Suppressor macrophage treated with lipopolysaccharide for 4 hours (primary cell): ENCODE measurements around the gene VSIG4.
"Not testable (repeated sequence)": the region's sequence is repeated elsewhere in the genome, so short reads cannot be mapped to it uniquely, and the experiment has no call there.

Experiments
- DNase-seq: peaks from one replicate; pipeline ENCODE4 v3.0.0-alpha.2; 2020

Gene VSIG4

GRCh38 chrX:66039944-66040343 is at the start of gene VSIG4:
Gene VSIG4 (minus strand): TSS chrX:66040080. CDS start chrX:66039998, 82 bp downstream.
- DNase-seq: no peak

GRCh38 chrX:66076801-66077200 is 36.9 kb upstream of the VSIG4 start:
- DNase-seq: no peak

GRCh38 chrX:66074920-66075879 is 35.3 kb upstream of the VSIG4 start:
- DNase-seq: peak; percentile 79

- no peak for DNase-seq
Observed at GRCh38 chrX:66071126-66071525, 31.2 kb upstream of the VSIG4 start.

GRCh38 chrX:66064261-66064660 is 24.4 kb upstream of the VSIG4 start:
- no peak for DNase-seq

- not testable (repeated sequence) for DNase-seq
Observed at GRCh38 chrX:66057019-66057418, 17.1 kb upstream of the VSIG4 start.

- no peak for DNase-seq
Observed at GRCh38 chrX:66054978-66055377, 15.1 kb upstream of the VSIG4 start.

- no peak for DNase-seq
Observed at GRCh38 chrX:66053414-66053813, 13.5 kb upstream of the VSIG4 start.

- DNase-seq: peak; percentile 67
Observed at GRCh38 chrX:66051980-66052379, 12.1 kb upstream of the VSIG4 start.

GRCh38 chrX:66050140-66050569 is 10.3 kb upstream of the VSIG4 start:
- peak; percentile 81 for DNase-seq

GRCh38 chrX:66049056-66049455 is 9.2 kb upstream of the VSIG4 start:
- DNase-seq: no peak

GRCh38 chrX:66046612-66047235 is 6.8 kb upstream of the VSIG4 start:
- DNase-seq: peak; percentile 81

GRCh38 chrX:66045894-66046293 is 6.0 kb upstream of the VSIG4 start:
- DNase-seq: peak; percentile 51

- no peak for DNase-seq
Observed at GRCh38 chrX:66043584-66043983, 3.7 kb upstream of the VSIG4 start.

- DNase-seq: no peak
Observed at GRCh38 chrX:66042307-66043077, 2.6 kb upstream of the VSIG4 start.

- DNase-seq: no peak
Observed at GRCh38 chrX:66038115-66038514, 1.8 kb downstream of the VSIG4 start.

GRCh38 chrX:66036231-66036630 is 3.6 kb downstream of the VSIG4 start:
- DNase-seq: no peak

GRCh38 chrX:66035667-66036066 is 4.2 kb downstream of the VSIG4 start:
- DNase-seq: no peak

GRCh38 chrX:66030505-66031317 is 9.2 kb downstream of the VSIG4 start:
- no peak for DNase-seq

GRCh38 chrX:66028936-66029335 is 10.9 kb downstream of the VSIG4 start:
- no peak for DNase-seq

GRCh38 chrX:66024570-66024969 is 15.3 kb downstream of the VSIG4 start:
- no peak for DNase-seq

GRCh38 chrX:66024092-66024467 is 15.8 kb downstream of the VSIG4 start:
- DNase-seq: no peak
